ENCODE measurements around the gene MICAL3.
"Not testable (repeated sequence)": the region's sequence is repeated elsewhere in the genome, so short reads cannot be mapped to it uniquely, and the experiment has no call there.

The MICAL3 gene

GRCh38 chr22:18024276-18024939 lies at the start of gene MICAL3:
MICAL3 (minus strand) TSS chr22:18024561; CDS start chr22:17906812, 117,749 bp downstream.
- peak; percentile 72 for DNase-seq

GRCh38 chr22:18073927-18074326 lies 49.6 kb upstream of the MICAL3 start:
- not testable (repeated sequence) for DNase-seq

- no peak for DNase-seq
Measured at GRCh38 chr22:18073467-18073866, 49.1 kb upstream of the MICAL3 start.

GRCh38 chr22:18071968-18072310 lies 47.6 kb upstream of the MICAL3 start:
- no peak for DNase-seq

- not testable (repeated sequence) for DNase-seq
Measured at GRCh38 chr22:18071307-18071967, 47.1 kb upstream of the MICAL3 start.

GRCh38 chr22:18070556-18071306 lies 46.4 kb upstream of the MICAL3 start:
- no peak for DNase-seq

GRCh38 chr22:18070041-18070440 lies 45.7 kb upstream of the MICAL3 start:
- DNase-seq = no peak

GRCh38 chr22:18069041-18069440 lies 44.7 kb upstream of the MICAL3 start:
- DNase-seq = no peak

- DNase-seq = no peak
Measured at GRCh38 chr22:18068381-18068988, 44.1 kb upstream of the MICAL3 start.

GRCh38 chr22:18067548-18068341 lies 43.4 kb upstream of the MICAL3 start:
- DNase-seq = no peak

GRCh38 chr22:18067121-18067520 lies 42.8 kb upstream of the MICAL3 start:
- no peak for DNase-seq

GRCh38 chr22:18066181-18066859 lies 42.0 kb upstream of the MICAL3 start:
- DNase-seq = no peak

- DNase-seq = no peak
Measured at GRCh38 chr22:18065256-18065655, 40.9 kb upstream of the MICAL3 start.

GRCh38 chr22:18064636-18065035 lies 40.3 kb upstream of the MICAL3 start:
- no peak for DNase-seq

- DNase-seq = not testable (repeated sequence)
Measured at GRCh38 chr22:18063715-18064114, 39.4 kb upstream of the MICAL3 start.

GRCh38 chr22:18063306-18063705 lies 38.9 kb upstream of the MICAL3 start:
- no peak for DNase-seq

GRCh38 chr22:18062421-18062820 lies 38.1 kb upstream of the MICAL3 start:
- DNase-seq = no peak

GRCh38 chr22:18060646-18061620 lies 36.6 kb upstream of the MICAL3 start:
- DNase-seq = no peak

- no peak for DNase-seq
Measured at GRCh38 chr22:18059991-18060390, 35.6 kb upstream of the MICAL3 start.

GRCh38 chr22:18059473-18059872 lies 35.1 kb upstream of the MICAL3 start:
- DNase-seq = no peak

GRCh38 chr22:18059094-18059417 lies 34.7 kb upstream of the MICAL3 start:
- no peak for DNase-seq
